HG02981 (cell line): ENCODE measurements around the gene BCL11B.
"Not testable (repeated sequence)": the region's sequence is repeated elsewhere in the genome, so short reads cannot be mapped to it uniquely, and the experiment has no call there.

Experiments used
- ATAC-seq: cut with Tn5 transposase; IDR thresholded peaks from one replicate; pipeline ENCODE4 v1.9.1; 2021; ENCODE audit warnings: mild to moderate bottlenecking, moderate library complexity; ENCODE audit not compliant: unreplicated experiment

The BCL11B gene

GRCh38 chr14:99203080-99203479 lies 68.9 kb downstream of the BCL11B start:
- ATAC-seq, result no peak

DNA sequence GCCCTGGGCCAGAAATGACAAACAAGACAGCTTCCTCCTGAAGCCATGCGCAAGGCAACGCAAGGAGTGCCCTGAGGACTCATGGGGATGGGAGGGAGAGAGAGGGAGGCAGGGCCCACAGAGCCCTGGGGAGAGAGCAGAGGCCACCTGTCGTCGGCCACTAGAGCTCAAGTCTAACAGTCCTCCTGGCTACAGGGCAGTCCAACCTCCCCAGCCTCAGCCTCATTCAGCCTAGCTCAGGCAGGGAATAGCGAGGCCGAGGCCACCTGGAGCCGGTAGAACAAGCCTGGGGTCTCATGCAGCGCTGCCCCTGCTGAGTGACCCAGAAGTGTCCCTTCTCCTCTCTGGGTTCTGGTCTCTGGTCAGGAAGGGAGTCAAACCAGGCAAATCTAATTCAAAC lies 69.5 kb downstream of the BCL11B start:
- no peak for ATAC-seq

DNA sequence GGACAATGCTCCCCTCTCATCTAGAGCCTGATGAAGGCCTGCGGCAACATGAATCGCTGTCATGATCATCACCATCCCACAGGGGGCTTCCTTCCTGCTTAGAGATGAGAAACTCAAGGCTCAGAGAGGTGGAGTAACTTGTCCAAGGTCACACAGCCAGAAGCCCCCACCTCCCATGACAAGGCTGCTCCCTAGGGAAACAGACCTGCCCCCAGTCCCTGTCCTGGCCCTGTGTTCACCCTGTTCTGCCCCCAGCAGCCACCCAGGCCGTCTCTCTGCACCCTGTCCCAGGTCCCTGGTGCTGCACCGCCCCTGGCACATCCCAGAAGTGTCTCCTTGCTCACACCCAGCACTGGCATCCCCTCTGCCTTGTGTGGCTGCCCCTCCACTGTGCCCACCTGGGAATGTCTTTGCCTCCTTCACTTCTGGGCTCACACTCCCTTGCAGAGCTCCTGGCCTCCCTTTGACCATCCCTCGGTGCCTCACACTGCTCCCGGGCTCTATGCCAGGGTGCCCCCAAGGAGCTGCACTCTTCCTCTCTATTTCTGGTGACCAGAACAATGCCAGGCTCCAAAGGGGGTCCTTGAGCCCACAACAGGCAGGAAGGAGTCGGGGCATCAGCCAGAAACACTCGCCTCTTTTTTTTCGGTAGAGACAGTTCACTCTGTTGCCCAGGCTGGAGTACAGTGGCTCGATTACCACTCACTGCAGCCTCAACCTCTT lies 70.5 kb downstream of the BCL11B start:
- ATAC-seq, result no peak

DNA sequence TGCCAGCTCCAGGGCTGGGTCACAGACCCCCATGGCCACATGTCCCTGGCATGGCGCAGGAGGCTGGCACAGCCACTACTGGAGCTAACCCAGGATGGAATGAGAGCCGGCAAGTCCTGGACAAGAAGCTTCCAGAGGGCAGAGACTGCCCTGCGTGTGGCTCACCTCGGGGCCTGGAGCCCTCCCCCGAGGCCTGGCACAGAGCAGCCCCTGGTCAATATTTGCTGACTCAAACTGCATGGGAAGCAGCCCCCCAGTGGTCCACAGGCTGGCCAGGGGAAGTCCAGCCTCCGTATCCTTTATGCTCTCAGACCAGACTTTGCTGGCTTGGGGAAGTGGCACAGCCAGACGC lies 71.4 kb downstream of the BCL11B start:
- no peak for ATAC-seq

- ATAC-seq, result no peak
Observed at GRCh38 chr14:99199846-99200653, 71.9 kb downstream of the BCL11B start.

GRCh38 chr14:99198746-99199502 lies 73.1 kb downstream of the BCL11B start:
- no peak for ATAC-seq

GRCh38 chr14:99196310-99196650 lies 75.7 kb downstream of the BCL11B start:
- ATAC-seq, result no peak

DNA sequence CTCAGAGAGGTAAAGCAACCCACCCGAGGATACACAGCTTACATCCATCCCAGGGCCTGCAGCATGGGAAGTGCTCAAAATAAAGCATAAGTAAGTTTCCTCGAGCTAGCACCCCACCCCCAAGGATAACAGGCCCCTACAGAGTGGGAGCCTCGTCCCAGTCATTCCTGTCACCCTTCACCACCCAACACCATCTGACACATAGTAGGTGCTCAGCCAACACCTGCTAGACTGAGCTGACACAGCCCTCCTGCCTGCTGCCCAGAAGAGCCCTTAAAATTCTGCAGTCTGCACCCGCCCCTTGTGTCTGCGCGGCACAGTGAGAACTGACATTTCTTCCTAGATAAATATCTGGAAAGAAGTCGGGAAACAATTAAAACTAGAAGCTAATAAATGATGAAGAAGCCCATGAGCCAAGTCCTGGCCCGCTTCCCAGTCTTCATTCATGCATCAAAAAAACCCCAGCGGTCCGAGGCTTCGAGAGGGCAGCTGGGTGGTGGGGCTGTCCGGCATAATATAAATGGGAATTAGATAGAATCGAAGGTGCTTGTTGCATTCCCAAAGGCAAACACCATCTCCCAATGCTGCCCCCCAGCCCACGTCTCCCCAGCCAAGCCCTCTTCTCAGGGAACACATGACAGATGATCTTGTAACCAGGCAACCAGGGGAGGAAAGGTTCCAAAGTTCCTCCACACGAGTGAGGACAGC lies 76.2 kb downstream of the BCL11B start:
- ATAC-seq, result no peak

DNA sequence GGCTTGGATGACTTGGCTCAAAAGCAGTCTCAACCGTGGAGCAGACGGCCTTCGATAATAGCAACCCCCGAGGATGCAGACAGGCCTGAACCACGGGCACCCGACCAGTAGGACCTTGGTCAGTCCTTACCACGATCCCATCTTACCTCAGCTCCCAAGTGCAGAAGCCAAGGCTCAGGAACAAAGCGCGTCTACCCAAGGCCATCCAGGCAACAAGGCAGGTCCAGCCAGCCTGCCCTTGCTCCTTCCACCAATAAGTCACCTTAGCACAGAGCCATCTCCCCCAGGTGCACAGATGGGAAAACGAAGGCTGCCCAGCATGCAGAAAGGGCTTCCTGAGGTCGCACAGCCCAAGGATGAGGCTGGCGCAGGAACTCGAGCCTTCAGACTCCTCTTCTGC lies 77.3 kb downstream of the BCL11B start:
- ATAC-seq, result no peak

DNA sequence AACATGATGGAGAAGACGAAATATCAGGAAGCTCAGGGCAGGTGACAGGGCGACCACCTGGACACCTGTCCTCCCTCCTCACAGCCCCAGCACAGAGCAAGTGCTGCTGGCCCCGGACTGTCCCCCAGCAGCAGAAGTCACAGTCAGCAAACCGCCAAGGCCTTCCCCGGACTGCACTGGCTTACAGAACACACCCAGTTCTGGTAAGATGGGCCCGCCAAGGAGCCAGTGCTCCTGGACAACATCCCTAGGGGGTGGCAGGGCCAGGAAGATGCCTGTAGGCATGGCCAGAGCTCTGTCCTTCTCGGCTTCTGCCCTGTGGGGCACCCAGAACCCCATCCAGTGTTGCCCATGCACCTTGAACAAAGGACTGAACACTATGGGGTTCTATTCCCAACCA lies 77.9 kb downstream of the BCL11B start:
- ATAC-seq, result no peak

- no peak for ATAC-seq
Observed at GRCh38 chr14:99192830-99193229, 79.2 kb downstream of the BCL11B start.

DNA sequence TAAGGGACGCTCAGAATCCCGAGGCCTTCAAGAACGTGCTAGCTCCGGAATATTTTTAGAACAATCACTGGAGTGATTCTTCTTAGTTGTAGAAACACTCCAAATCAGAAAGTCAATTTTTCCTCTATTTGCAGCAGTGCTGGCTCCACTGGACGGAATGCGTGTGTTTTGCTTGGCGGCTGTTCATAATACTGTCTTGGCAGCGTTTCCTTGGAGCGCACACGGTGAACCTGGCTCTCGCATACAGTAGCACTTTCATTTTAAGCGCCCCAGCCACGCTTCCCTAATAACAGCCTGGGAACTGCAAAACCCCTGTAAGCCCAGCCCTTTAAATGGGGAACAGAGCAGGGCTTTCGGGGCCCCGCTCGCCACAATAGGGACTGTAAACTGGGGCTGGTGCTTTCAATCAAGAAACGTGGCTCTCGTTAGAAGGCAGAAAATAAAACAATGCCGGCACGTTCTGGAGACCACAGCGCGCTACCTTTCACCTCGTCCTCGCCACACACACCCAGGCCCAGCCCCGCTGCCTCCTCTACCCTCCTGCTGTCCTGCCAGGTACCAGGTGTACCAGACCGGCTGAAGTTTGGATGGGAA lies 79.9 kb downstream of the BCL11B start:
- ATAC-seq, result no peak

GRCh38 chr14:99191395-99192027 lies 80.5 kb downstream of the BCL11B start:
- ATAC-seq, result no peak

- ATAC-seq, result no peak
Observed at GRCh38 chr14:99190696-99191394, 81.2 kb downstream of the BCL11B start.

- ATAC-seq, result no peak
Observed at GRCh38 chr14:99189201-99189801, 82.7 kb downstream of the BCL11B start.

- no peak for ATAC-seq
Observed at GRCh38 chr14:99188731-99189191, 83.2 kb downstream of the BCL11B start.

GRCh38 chr14:99187858-99188257 lies 84.1 kb downstream of the BCL11B start:
- no peak for ATAC-seq

DNA sequence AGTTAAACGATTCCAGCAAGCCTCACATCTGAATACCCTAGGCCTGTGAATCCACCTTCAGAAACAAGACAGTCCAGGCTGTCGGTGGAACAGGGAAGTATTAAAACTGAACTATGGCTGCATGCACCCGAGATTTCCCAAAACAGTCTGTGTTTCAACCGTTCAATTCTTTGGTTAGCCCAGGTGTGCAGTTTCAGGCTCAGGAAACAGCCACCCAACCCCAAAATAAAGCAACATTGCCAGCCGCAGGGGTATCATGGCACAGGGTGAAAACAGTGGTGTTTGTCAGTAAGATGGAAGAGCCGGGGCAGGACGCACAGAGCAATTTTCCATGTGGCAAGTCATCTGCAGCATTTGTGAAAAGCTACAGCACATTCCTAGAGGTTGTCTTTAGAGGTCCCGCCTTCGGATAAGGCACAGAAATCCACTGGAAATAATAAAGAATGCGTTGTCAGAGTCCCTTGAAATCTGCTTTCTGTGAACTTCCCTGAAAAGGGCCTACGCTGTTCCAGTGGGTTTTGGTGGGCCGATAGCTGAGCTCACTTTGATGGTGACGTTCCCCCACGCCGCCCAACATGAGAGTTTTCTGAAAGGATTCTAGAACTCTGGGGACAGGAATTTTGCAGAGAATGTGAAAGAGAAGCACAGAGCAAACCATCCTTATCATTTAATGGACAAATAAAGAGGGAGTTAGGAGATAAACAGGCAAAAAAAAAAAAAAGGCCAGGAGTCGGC lies 84.9 kb downstream of the BCL11B start:
- no peak for ATAC-seq

DNA sequence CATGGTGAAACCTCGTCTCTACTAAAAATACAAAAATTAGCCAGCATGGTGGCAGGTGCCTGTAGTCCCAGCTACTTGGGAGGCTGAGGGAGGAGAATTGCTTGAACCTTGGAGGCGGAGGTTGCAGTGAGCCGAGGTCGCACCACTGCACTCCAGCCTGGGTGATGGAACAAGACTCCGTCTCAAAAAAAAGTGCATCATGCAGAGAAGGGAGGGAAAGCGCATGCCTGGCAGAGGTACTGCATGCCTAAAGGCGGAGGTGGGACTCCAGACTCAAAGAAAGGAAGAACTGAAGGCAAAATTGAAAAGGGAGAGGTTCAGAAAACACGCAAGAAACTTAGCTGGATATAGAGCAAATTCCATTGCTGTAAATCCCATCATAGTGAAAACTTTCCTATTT lies 85.7 kb downstream of the BCL11B start:
- ATAC-seq, result not testable (repeated sequence)
